GM12864 (cell line): ENCODE measurements around the gene PSMD9.
"Not testable (repeated sequence)": the region's sequence is repeated elsewhere in the genome, so short reads cannot be mapped to it uniquely, and the experiment has no call there.

Experiments
- DNase-seq: peaks from one replicate; pipeline ENCODE4 v3.0.0-alpha.2; 2011; ENCODE audit warnings: low read depth
- H3K4me3 ChIP-seq: 2 replicates; pipeline ENCODE4 v1.5.1; 2011; ENCODE audit warnings: mild to moderate bottlenecking, low read depth, low read length, control low read depth
- CTCF ChIP-seq: IDR thresholded peaks from 2 replicates; pipeline ENCODE4 v1.5.1; 2011; ENCODE audit warnings: low read depth, mild to moderate bottlenecking, moderate library complexity, low read length, control low read depth, inconsistent platforms; ENCODE audit errors: missing control alignments

The PSMD9 gene

GRCh38 chr12:121849211-121849610, 39.4 kb upstream of the PSMD9 start:
- TF ChIP-seq CTCF = no peak
- no peak overlapping the region for H3K4me3 ChIP-seq
- DNase-seq = no peak

- H3K4me3 ChIP-seq = no peak overlapping the region
- TF ChIP-seq CTCF = no peak
- no peak for DNase-seq
Measured at GRCh38 chr12:121849665-121850064, 38.9 kb upstream of the PSMD9 start.

GRCh38 chr12:121852392-121852791, 36.2 kb upstream of the PSMD9 start:
- H3K4me3 ChIP-seq, DNase-seq: not testable (repeated sequence)

DNA sequence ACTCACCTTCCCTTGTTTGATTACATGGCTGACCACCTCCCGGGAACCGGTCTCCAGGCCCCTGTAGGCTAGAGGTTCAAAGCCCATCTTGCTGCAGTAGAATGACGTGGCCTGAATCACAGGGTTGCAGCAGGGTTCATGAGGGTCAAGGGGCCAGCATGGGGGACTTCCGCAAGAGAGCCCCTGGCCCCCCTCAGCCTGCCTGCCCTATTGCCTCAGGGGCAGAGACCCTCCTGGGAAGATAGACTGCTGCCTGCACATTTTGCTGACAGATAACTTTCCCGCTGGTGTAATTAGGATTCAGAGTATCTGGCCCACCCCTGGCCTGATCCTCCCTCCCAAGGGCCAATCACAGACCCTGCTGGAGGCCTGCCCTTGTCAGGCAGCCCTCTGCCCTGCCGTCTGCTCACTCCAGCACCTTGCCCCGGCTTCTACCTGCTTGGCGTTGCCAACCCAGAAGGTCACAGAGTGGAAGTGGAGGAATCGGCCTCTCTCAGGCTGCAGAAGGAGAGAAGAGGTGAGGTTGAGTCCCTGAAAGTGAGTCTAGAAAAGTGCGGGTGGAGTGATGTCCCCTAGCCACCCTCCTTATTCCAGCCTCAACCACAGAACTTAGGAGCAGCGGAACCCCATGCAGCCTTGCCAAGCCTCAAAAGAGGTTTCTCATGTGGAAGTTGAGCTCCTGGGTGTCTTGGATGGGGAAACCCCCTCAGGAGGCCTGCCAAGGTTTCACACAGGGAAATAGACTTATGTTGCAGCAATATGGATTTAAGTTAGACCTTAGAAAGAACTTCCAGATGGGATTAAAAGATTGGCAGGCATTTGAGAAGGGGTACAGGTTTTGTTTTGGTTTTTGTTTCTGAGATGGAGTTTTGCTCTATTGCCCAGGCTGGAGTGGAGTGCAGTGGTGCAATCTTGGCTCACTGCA, 31.0 kb upstream of the PSMD9 start:
- TF ChIP-seq CTCF = no peak
- no peak for DNase-seq
- no peak overlapping the region for H3K4me3 ChIP-seq

- no peak overlapping the region for H3K4me3 ChIP-seq
- no peak for DNase-seq
- no peak for TF ChIP-seq CTCF
Measured at GRCh38 chr12:121858318-121858661, 30.3 kb upstream of the PSMD9 start.

DNA sequence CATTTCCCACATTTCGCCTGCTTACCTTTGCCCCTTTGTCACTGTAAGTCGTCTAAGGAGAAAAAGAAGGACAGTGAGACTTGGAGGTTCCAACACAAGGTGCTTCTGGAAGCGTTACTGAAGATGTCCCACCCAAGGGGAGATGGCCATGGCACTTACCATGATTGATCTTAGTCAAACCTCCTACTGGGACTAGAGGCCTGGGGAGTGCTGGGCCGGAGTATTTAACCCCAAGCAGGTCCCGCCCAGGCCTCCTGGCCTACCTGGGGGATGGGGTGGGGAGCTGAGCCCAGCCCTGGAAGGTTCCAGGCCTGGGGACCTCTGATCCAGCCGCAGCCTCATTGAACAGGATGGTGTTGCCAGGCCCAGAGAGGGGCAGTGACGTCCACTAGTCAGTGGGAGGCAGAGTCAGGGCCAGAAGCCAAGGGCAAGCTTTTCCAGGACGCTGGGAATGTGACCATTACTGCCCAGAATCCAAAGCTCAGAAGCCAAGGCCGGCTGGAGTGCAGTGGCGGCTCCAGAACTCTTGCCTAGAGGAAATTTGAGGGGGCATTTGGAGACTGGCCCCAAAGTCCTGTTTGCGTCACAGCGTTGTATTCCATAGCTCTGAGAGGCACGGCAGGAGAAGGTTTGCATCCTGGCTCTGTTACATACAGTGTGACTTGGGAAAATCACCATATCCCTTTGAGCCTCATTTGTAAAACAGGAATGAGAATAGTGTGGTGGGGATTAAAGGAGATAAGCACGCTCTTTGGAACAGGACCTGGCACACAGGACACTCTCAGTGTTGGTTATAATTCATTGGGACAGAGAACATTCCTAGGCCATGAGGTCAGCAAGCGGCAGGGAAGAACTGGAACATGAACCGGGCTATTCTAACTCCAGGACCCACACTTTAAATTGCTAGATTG, 29.7 kb upstream of the PSMD9 start, which contains the start of gene HPD:
HPD (minus strand) TSS at position 198 of the 911 bp plus-strand sequence; CDS start at position 162, 36 bp downstream.
- DNase-seq = no peak
- H3K4me3 ChIP-seq = no peak within 1 kb of the TSS
- no peak for TF ChIP-seq CTCF

- no peak for DNase-seq
- TF ChIP-seq CTCF = no peak
- H3K4me3 ChIP-seq = no peak overlapping the region
Measured at GRCh38 chr12:121860257-121860656, 28.3 kb upstream of the PSMD9 start.

- DNase-seq, H3K4me3 ChIP-seq: not testable (repeated sequence)
Measured at GRCh38 chr12:121860699-121861098, 27.9 kb upstream of the PSMD9 start.
